SW 1271 (cell line): ENCODE results near the gene AVPR2.
A peak's percentile ranks its signal among the peaks of the same experiment; 100 is the strongest.

Source experiments
- DNase-seq, 2 experiments: peaks; one replicate each; lab custom pipeline; 2025; lab: John Stamatoyannopoulos, UW

AVPR2 gene

DNA sequence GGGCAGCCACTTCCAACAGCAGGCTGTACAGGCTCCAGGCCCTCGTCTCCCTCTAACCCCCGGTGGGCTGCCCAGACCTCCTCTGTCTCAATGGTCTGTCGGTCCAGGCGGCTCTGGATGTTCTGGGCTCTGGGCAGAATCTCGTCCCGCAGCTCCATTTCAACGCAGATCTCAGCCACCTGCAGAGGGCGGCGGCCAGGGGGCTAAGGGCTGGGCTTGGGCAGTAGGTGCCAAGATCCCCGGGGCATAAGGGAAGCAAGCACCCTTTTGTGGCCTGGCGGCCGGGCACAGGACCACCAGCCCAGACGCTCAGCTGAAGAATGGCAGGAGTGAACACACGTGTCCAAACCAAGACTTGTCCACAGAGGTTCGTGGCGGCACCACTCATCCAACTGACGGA is 9.2 kb downstream of the AVPR2 start:
- no peak for DNase-seq

DNA sequence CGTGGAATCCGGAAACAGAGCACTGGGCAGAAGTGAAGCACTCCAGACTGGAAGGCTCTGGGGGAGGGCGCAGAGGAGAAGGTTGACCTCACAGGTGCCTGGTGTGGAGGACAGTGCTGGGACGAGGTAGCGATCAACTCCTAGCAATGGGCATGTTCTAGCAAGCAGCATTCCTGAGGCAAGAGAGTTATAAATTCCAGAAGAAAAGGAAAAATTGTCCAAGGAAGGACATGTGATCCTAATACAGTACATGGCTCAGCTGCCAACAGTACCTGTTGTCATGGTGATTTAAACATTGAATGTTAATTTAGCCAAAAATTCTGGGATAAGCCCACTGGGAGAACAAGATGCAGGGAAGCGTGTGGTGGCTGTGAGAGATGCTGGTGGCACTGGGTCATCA is 13.4 kb downstream of the AVPR2 start:
- DNase-seq = no peak

DNA sequence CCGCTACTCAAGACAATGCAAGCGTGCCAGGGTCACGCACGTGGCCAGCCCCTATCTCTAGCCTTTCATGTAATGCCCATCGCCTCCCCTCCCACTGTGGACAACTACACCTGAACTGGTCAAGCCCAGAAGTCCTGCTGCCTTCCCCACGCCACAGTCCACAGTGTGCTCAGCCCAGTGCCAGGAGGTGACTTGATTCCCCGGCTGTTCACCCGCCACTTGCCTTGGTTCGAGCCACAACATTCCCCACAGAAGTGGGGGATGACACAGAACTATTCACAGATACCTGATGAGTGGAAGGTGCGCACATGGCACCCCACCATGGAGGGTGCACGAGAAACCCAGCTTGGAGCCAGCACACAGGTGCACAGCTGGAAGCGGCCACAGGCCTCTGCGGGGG is 14.8 kb downstream of the AVPR2 start:
- DNase-seq = no peak

GRCh38 chrX:153920546-153920945 is 16.1 kb downstream of the AVPR2 start:
- DNase-seq = no peak

DNA sequence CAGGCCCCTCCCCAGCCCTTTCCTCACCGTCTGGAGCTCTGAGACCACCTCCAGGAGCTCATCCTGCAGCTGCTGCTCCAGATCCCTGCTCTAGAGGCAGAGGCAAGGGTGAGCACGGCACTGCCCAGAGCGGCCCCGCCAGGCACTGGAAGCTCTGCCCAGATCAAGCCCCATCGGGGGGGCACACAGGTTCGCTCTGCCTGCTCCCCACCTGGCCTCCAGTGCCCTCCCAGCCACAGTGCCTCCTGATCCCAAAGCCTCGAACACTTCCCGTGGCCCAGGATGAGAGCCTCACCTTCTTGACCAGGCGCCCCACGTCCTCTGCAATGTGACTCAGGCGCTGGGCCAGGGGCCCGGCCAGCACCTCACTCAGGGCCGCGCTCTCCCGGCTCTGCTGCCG is 16.6 kb downstream of the AVPR2 start:
- DNase-seq = no peak

DNA sequence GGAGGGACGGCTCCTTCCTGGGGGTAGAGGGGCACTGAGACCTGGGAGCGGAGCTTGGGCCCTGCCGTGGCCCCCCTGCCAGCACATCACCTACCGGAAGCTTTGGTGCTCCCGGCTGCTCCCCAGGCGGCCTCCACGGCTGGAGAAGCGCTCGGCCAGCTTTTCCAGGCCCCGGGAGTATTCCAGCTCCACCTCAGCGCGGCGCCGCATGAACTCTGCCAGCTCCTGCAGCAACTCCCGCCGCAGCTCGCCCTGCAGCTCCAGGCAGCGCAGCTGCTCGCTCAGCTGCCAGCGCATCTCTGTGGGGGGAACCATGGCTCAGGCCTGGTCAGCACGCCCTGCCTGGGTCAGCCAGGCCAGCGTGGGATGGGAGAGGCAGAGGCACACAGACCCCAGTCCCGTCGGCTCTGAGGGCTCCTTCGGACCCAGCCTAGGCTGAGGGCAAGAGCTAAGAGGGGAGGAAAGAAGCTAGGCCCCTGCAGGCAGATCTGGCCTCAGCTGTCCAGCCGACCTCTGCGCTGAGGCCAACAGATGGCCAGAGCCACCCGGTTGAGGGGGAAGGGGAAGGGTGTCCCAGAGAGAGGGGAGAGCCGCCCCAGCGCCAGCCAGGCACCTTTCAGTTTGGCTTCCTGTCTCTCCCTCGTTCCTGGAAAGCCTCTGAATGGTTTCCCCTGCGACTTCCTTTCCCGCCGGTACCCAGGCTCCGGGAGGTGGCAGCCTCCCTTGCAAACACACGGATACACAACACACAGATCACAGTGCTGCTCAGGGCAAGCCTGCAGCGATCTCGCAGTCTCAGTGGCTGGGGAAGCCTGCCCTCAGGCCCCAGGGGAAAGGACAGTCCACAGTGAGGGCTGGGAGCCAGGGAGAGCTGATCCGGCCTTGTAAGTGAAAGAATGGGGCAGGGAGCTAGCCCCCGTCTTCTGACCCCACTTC is 17.3 kb downstream of the AVPR2 start:
- no peak for DNase-seq

- DNase-seq = no peak
Observed at GRCh38 chrX:153922932-153923857, 18.7 kb downstream of the AVPR2 start.

DNA sequence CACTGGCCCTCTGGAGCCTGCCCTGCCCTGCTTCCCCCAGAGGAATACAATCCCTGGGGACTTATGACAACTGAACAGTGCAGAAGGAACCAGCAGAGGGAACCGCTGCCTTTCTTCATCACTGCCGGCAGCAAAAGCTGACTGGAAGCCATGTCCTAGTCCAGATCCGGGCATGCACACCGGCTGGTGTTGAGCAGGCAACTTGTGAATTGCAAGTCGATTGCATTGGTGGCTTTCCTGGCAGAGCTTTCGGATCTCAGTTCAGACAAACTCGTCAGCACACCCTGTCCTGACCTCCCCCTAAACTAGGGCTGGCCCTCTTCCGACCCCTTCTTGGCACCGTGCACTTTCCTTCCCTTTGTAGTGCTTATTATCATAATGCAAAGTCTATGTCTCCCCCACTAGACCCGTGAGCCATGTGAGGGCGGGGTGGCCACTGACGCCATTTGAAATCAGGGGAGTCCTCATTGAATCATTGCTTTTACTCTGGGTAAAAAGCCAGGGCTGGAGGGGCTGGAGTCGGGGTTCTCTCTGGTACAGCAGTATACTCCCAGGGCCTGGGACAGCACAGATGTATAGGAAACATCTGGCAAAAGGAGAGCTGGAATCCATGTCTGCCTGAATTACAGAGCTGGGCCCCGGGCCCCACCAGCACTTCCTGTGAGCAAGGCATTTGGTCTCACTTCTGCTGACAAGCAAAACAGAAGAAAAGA is 19.8 kb downstream of the AVPR2 start:
- peak in 1 of 2 experiments; percentile 31 for DNase-seq

GRCh38 chrX:153925387-153925738 is 20.9 kb downstream of the AVPR2 start:
- no peak for DNase-seq

DNA sequence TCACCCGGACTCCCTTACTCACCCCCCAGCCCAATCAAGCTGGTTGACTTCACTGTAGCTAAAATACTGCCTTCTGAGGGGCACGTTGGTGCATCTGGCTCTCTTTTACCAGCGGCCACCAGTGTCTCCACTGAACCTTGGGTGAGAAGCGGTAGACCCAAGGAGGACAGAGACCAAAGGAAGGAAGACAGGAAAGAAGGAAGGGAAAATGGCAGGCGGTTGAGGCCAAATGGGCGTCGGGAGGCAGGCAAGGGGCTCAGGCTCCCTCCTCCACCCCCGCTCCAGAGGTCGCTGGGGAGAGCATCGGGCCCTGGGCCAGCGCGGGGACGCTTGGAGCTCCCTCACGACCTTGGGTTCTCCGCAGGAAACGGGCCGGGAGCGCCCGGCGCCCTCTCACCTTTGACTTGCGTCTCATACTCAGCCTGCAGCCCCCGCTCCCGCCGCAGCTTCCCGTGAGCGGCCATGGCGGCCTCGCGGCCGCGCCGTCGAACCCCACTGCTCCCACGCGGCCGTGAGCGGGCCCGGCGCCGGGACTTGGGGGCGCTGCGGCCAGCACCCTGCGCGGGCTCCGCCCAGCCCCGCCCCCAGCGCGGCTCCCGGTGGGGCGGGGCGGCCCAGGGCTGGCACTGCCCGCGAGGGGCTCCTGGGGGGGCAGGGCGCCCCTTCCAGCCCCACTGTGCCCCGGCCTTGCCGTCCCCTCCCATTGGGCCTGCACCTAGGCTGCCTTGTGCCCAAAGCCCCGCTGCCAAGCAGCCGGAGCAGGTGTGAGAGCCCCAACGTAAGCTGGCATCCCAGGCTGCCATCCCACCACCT is 21.5 kb downstream of the AVPR2 start, which contains the start of gene ARHGAP4:
ARHGAP4 (minus strand) TSS at position 526 of the 813 bp plus-strand sequence; CDS start at position 464, 62 bp downstream.
- peak in 1 of 2 experiments; percentile 51 for DNase-seq

DNA sequence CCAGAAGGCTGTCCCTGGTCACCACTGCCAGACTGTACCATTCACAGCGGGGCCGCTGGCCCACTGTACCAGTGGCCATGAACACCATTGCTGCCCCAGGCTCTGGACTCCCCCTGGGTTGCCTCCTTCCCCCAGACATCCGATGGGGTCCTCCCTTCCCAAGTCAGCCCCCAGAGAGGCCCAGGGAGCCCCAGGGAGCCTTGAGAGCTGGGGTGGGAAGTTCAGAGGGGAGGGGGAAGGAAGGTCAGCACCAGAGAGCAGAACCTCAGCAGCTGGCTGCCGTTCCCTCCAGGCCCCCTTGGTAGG is 22.0 kb downstream of the AVPR2 start:
- DNase-seq = no peak

DNA sequence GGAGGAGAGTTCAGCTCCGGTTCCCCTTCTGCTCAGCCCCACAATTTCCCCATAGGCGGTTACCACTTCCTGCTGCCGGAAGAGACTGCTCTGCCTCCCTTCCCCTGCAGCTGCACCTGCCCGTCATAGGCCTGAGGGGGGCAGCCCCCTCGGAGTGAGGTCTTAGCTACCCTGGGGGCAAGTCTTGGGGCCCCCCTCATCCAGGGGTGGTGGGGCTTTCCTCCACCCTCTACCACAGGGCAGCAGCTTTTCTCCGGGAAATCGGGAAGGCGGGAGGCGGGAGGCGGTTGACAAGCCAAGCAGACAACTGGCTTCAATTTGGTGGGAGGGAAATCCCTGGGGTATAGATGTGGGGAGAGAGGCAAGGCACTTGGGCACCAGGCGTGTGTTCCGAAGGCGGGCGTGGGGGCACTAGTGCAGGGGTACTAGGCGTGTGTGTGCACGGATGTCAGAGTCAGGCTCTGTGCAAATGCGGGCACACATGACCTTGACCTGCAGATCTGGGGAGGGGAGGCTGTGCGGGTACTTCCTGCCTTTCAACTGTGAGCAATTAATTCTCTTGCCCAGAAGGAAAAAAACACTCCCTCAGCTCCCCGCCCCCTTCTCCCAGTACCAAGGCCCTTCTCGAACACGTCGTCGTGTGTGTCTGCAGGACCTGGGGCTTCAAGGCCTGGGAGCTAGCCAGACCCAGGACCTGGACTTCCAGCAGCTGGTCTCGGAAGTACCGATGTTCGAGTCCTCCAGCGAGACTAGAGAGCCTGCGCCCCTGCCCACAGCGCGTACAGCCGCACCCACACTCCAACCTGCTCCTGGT is 22.6 kb downstream of the AVPR2 start:
- DNase-seq = peak in 1 of 2 experiments; percentile 41

GRCh38 chrX:153927672-153927921 is 23.1 kb downstream of the AVPR2 start:
- DNase-seq = no peak

DNA sequence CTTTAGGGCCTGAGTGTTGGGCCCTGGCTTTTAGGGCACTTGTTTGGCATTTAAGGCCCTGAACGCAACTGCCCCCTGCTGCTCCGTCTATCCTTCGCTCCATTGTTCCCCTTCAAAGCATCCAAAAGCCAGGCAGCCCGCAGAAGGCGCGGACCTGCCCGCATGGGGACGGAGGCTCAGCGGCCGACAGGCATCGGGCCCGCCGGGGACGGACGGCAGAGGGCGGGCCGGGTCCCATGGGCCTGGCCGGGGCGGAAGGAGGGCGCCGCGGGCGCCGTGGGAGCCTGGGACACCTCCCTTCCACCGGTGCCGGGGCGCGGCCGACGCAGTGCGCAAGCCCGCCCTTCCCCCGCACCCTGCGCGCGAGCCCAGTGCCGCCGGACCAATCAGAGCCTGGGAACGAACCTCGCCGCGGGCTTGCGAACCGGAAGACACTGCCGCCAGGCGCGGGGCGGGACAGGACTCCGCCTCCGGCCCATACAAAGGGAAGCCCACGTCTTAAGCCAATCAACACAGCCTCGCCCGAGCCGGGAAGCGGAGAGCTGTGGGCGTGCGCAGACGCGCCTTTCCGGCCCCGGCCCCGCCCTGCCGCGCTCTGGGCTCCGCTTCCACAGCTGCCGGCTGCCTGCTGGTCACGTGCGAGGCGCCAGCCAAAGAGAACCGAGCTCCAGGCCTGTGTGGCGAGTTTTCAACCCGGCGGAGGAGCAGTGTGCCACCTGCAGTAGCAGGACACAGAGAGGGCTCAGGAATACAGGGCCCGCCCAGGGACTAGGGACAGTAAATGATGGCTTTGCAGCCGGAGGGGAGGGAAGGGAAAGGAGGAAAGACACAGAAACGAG is 23.7 kb downstream of the AVPR2 start:
- DNase-seq = peak; percentile 90 to 95

DNA sequence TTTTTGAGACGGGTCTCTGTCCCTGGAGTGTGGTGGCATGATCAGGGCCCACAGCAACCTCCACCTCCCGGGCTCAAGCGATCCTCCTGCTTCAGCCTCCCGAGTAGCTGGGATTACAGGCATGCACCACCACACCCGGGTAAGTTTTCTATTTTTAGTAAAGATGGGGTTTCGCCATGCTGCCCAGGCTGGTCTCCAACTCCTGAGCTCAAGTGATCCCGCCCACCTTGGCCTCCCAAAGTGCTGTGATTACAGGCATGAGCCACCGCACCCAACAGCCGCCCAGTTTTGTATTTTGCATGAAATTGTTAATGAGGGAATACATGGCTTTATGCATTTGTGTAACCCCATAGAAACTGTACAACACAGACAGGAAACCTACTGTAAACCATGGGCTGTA is 24.4 kb downstream of the AVPR2 start:
- no peak for DNase-seq

DNA sequence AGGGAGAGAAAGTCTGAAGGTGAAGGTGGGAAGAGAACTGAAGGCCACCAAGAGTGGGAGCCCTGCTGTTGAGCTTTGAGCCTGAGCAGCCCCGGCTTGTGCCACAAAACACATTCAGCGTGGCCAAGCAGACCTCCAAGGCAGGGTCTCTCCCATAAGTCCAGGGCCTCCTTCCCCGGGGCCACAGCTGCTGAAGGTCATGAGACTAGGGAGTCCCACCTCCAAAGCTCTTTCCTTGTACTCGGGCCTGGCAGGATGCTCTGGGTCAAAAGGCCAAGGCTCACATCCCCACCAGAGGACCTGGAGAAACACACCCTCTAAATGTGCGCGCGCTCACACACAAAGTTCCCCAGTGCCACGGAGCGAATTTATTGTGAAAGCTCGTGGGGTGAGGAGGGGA is 25.1 kb downstream of the AVPR2 start:
- no peak for DNase-seq

DNA sequence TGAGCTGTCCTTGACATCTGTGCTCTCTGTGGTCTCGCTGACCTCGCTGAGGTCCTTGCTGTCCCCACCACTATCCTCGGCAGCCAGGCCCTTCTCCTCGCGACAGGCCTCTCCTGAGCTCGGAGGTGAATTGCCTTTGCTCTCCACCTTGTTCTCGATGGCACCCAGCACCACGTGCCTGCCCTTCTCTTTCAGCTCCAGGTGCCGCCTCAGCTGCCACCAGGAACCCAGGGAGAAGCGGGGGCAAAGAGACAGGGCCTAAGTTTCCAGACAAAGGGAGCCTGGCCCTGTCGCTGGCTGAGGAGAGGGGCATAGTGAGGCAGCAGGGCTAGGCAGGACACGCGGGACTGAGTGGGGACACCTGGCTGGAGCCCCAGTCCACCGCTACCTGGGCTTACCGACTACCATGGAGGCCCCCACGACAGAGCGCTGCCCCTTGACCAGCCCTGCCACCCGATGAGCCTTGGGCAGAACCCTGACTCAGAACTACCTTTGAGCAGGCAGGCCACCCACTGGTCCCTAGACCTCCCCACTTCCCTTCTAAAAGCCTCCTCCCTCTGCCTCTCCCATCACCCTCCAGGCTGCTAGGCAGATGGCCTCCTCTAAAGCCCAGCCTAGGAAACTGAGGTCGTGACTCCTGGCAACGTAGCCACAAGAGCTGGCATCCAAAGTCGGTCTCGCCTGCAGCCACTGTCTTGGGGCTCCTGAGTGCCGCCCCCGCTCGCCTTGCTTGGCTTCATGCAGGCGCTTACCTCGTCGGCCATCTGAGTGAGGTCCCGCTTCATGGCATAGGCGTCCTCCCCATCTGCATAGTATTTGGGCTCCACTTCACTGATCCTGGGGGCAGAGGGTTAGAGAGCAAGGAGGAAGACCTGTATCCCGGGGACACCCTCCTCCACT is 25.8 kb downstream of the AVPR2 start:
- no peak for DNase-seq

GRCh38 chrX:153931151-153931550 is 26.7 kb downstream of the AVPR2 start:
- no peak for DNase-seq

DNA sequence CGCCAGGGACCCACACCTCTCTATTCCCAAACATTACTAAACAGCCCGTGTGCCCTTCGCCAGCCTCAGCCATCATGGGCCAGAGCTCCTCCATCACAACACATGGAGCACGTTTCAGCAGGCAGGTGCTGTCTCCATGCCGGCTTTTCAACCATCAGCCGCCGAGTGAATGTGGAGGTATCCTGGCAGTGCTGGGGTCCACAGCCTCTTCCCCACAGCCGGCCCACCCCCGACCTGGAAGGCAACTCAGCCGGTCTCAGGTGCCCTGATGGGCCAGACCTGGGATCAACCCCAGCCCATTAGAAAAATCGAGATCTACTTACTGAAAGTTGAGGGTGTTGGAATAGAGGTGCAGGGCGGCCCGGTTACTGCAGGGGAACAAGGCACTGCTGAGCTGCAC is 27.3 kb downstream of the AVPR2 start:
- DNase-seq = no peak
